WTC11 (cell line): ENCODE measurements around the gene KHK. TPM values are rescaled to one million over a fixed set of nuclear protein-coding genes. Genes with fewer than 3 reads are reported as not detected.
A peak's percentile ranks its signal among the peaks of the same experiment; 100 is the strongest.

Experiments
- ATAC-seq: fragments of 200-7000 bp; cut with Tn5 transposase; 2 replicates; pipeline ENCODE4 v1.10.0; 2021; ENCODE audit warnings: mild to moderate bottlenecking, moderate library complexity
- CTCF ChIA-PET: fragments of 300-600 bp; sonication (Branson Sonifier 250); formaldehyde crosslinking; loops from one replicate; lab custom pipeline; 2021; ENCODE audit warnings: antibody characterized with exemption; lab: Charles Lee
- POLR2A ChIA-PET: fragments of 350-600 bp; sonication (Branson Sonifier 250); formaldehyde crosslinking; loops from one replicate; lab custom pipeline; 2021; ENCODE audit warnings: antibody characterized with exemption; lab: Charles Lee
- DNase-seq: peaks from one replicate; pipeline ENCODE4 v3.0.0; 2021; ENCODE audit warnings: low spot score
- H3K27ac Mint-ChIP-seq: 2 replicates; pipeline ENCODE4 v1.8.0; 2021; ENCODE audit warnings: mixed read lengths
- H3K27me3 Mint-ChIP-seq: 2 replicates; pipeline ENCODE4 v1.8.0; 2021; ENCODE audit warnings: low read depth, mild to moderate bottlenecking, moderate library complexity, mixed read lengths
- H3K36me3 Mint-ChIP-seq: 2 replicates; pipeline ENCODE4 v1.8.0; 2021; ENCODE audit warnings: mixed read lengths
- H3K4me1 Mint-ChIP-seq: 2 replicates; pipeline ENCODE4 v1.8.0; 2022; ENCODE audit warnings: mixed read lengths
- H3K4me3 Mint-ChIP-seq: 2 replicates; pipeline ENCODE4 v1.8.0; 2021; ENCODE audit warnings: mild to moderate bottlenecking, moderate library complexity, mixed read lengths
- H3K9me3 Mint-ChIP-seq: 2 replicates; pipeline ENCODE4 v1.8.0; 2021; ENCODE audit warnings: mixed read lengths
- AFF4 ChIP-seq: sonication (generic); formaldehyde crosslinking; IDR thresholded peaks from 2 replicates; pipeline ENCODE4 v1.8.1; 2023; ENCODE audit warnings: mild to moderate bottlenecking, missing genetic modification reagents, borderline replicate concordance
- AR ChIP-seq: fragments of 250-450 bp; sonication (Bioruptor Pico); IDR thresholded peaks from 2 replicates; pipeline ENCODE4 v1.9.0; 2021; ENCODE audit warnings: mild to moderate bottlenecking
- ARID4B ChIP-seq: sonication (generic); formaldehyde crosslinking; IDR thresholded peaks from 2 replicates; pipeline ENCODE4 v1.8.0; 2023; ENCODE audit warnings: missing genetic modification reagents, mild to moderate bottlenecking, borderline replicate concordance
- CDX4 ChIP-seq: fragments of 250-450 bp; sonication (Bioruptor Pico); IDR thresholded peaks from 2 replicates; pipeline ENCODE4 v1.9.0; 2021; ENCODE audit warnings: moderate library complexity, mild to moderate bottlenecking, inconsistent platforms, borderline replicate concordance
- EMX1 ChIP-seq: fragments of 250-450 bp; sonication (Bioruptor Pico); IDR thresholded peaks from 2 replicates; pipeline ENCODE4 v1.8.0; 2021; ENCODE audit warnings: mild to moderate bottlenecking
- FOXP4 ChIP-seq: sonication (generic); formaldehyde crosslinking; IDR thresholded peaks from 2 replicates; pipeline ENCODE4 v1.8.0; 2022; ENCODE audit warnings: mild to moderate bottlenecking, missing genetic modification reagents
- JUN ChIP-seq: sonication (generic); formaldehyde crosslinking; IDR thresholded peaks from 2 replicates; pipeline ENCODE4 v1.8.0; 2023; ENCODE audit warnings: mild to moderate bottlenecking, missing genetic modification reagents
- NFYB ChIP-seq: sonication (generic); formaldehyde crosslinking; conservative IDR thresholded peaks from 2 replicates; pipeline ENCODE4 v1.8.0; 2022; ENCODE audit warnings: low read depth, missing genetic modification reagents
- NR2C2 ChIP-seq: sonication (generic); formaldehyde crosslinking; IDR thresholded peaks from 2 replicates; pipeline ENCODE4 v1.8.0; 2022; ENCODE audit warnings: mild to moderate bottlenecking, missing genetic modification reagents
- OVOL2 ChIP-seq: fragments of 250-450 bp; sonication (Bioruptor Pico); IDR thresholded peaks from 2 replicates; pipeline ENCODE4 v1.9.0; 2021; ENCODE audit warnings: mild to moderate bottlenecking, borderline replicate concordance
- PRRX2 ChIP-seq: fragments of 250-450 bp; sonication (Bioruptor Pico); IDR thresholded peaks from 2 replicates; pipeline ENCODE4 v1.8.0; 2021; ENCODE audit warnings: mild to moderate bottlenecking
- RELA ChIP-seq: sonication (generic); formaldehyde crosslinking; IDR thresholded peaks from 2 replicates; pipeline ENCODE4 v1.8.1; 2022; ENCODE audit warnings: missing genetic modification reagents, mild to moderate bottlenecking, borderline replicate concordance
- SMAD3 ChIP-seq: sonication (generic); formaldehyde crosslinking; IDR thresholded peaks from 2 replicates; pipeline ENCODE4 v1.8.0; 2022; ENCODE audit warnings: missing genetic modification reagents, mild to moderate bottlenecking, borderline replicate concordance
- SP1 ChIP-seq: sonication (generic); formaldehyde crosslinking; conservative IDR thresholded peaks from 2 replicates; pipeline ENCODE4 v1.8.1; 2022; ENCODE audit warnings: missing genetic modification reagents
- TEAD1 ChIP-seq: sonication (generic); formaldehyde crosslinking; IDR thresholded peaks from 2 replicates; pipeline ENCODE4 v1.8.0; 2022; ENCODE audit warnings: mild to moderate bottlenecking, missing genetic modification reagents
- ZNF138 ChIP-seq: sonication (generic); formaldehyde crosslinking; conservative IDR thresholded peaks from 2 replicates; pipeline ENCODE4 v1.8.1; 2022; ENCODE audit warnings: mild to moderate bottlenecking, moderate library complexity, missing genetic modification reagents
- ZNF416 ChIP-seq: fragments of 250-450 bp; sonication (Bioruptor Pico); IDR thresholded peaks from 2 replicates; pipeline ENCODE4 v1.9.0; 2021; ENCODE audit warnings: mild to moderate bottlenecking, inconsistent platforms
- total RNA-seq: library from RNA; stranded (reverse); gene quantifications from 3 replicates; pipeline ENCODE4 v1.2.3, GENCODE V29; 2021
- TF ChIP-seq, protein P1 (sequence below): sonication (generic); formaldehyde crosslinking; IDR thresholded peaks from 2 replicates; pipeline ENCODE4 v1.8.1; 2022; ENCODE audit warnings: mild to moderate bottlenecking, moderate library complexity, missing genetic modification reagents
- TF ChIP-seq, protein P2 (sequence below): sonication (generic); formaldehyde crosslinking; IDR thresholded peaks from 2 replicates; pipeline ENCODE4 v1.8.1; 2022; ENCODE audit warnings: missing genetic modification reagents, borderline replicate concordance

Gene KHK
- total RNA-seq, 1 experiment from 2014 or later, result 17.4 TPM

DNA sequence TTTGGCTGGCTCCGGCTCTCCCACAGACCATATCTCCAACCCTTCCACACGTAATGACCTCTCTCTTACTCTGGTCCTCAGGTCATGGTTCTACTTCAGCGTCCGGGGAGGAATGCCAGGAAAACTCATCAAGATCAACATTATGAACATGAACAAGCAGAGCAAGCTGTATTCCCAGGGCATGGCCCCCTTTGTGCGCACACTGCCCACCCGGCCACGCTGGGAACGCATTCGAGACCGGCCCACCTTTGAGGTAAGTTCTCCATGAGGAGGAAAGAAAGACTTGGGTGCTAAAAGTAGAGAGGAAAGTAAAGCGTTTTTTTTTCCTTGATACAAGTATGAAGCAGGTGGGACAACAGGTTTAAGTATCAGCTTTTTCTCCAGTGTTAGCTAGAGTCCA lies 33.3 kb upstream of the KHK start:
- Mint-ChIP-seq H3K36me3 (peaks cover 26% of the 10 kb centered on the region), H3K27ac (no peak overlapping the region), H3K4me3 (peak overlapping the region; percentile 26; the same call in 1 of the 2 replicates), H3K4me1 (peaks cover 12% of the 10 kb centered on the region), H3K27me3 (peaks cover 10% of the 10 kb centered on the region), H3K9me3 (peaks cover 1% of the 10 kb centered on the region; the same call in 1 of the 2 replicates)
- POLR2A ChIA-PET, result no interaction called here
- CTCF ChIA-PET, result interaction anchor here (1.1 to 4.4 kb wide), 3 partner anchors 28 to 33 kb away, joined by 3 to 38 read pairs (median 5); partner anchors contain the start of gene KHK
- ATAC-seq, result no peak
- TF ChIP-seq ZNF138 (no peak), ZNF416 (no peak)
- no peak for DNase-seq

DNA sequence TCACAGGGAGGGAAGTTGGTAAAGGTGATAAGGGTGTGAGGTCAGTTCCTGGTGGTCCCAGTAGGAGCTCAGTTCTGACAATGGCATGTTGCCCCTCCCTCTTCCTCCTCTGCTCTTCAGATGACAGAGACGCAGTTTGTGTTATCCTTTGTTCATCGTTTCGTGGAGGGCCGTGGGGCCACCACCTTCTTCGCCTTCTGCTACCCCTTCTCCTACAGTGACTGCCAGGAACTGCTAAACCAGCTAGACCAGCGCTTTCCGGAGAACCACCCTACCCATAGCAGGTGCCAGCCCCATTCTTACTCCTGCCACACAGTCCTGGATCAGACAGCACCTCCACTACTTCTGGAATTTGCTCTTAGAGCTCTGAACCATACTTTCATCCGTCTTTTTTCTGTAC lies 32.8 kb upstream of the KHK start:
- ATAC-seq (no peak), DNase-seq (no peak)
- Mint-ChIP-seq H3K36me3 (peaks cover 26% of the 10 kb centered on the region), H3K4me3 (no peak overlapping the region), H3K4me1 (peaks cover 12% of the 10 kb centered on the region), H3K9me3 (no peaks in the 10 kb centered on the region), H3K27ac (no peak overlapping the region), H3K27me3 (peaks cover 6% of the 10 kb centered on the region)
- CTCF ChIA-PET, result interaction anchor here (1.6 to 1.9 kb wide), 2 partner anchors 27 to 29 kb away, joined by 4 to 5 read pairs; no protein-coding TSS in a partner anchor
- POLR2A ChIA-PET, result no interaction called here
- TF ChIP-seq FOXP4, result no peak
- TF ChIP-seq OVOL2 (CRISPR knock-in tag), result no peak
- no peak for TF ChIP-seq AFF4 (CRISPR knock-in tag)
- TF ChIP-seq NR2C2 (CRISPR knock-in tag), result no peak
- no peak for TF ChIP-seq ARID4B (CRISPR knock-in tag)
- TF ChIP-seq TEAD1 (CRISPR knock-in tag), result no peak
- no peak for TF ChIP-seq RELA
- TF ChIP-seq, protein P1, sequence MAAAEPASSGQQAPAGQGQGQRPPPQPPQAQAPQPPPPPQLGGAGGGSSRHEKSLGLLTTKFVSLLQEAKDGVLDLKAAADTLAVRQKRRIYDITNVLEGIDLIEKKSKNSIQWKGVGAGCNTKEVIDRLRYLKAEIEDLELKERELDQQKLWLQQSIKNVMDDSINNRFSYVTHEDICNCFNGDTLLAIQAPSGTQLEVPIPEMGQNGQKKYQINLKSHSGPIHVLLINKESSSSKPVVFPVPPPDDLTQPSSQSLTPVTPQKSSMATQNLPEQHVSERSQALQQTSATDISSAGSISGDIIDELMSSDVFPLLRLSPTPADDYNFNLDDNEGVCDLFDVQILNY, result no peak
- no peak for TF ChIP-seq EMX1 (CRISPR knock-in tag)
- TF ChIP-seq SMAD3 (CRISPR knock-in tag), result no peak
- no peak for TF ChIP-seq SP1 (CRISPR knock-in tag)
- TF ChIP-seq, protein P2, sequence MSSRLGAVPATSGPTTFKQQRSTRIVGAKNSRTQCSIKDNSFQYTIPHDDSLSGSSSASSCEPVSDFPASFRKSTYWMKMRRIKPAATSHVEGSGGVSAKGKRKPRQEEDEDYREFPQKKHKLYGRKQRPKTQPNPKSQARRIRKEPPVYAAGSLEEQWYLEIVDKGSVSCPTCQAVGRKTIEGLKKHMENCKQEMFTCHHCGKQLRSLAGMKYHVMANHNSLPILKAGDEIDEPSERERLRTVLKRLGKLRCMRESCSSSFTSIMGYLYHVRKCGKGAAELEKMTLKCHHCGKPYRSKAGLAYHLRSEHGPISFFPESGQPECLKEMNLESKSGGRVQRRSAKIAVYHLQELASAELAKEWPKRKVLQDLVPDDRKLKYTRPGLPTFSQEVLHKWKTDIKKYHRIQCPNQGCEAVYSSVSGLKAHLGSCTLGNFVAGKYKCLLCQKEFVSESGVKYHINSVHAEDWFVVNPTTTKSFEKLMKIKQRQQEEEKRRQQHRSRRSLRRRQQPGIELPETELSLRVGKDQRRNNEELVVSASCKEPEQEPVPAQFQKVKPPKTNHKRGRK (CRISPR knock-in tag), result no peak
- no peak for TF ChIP-seq JUN
- no peak for TF ChIP-seq AR (CRISPR knock-in tag)
- no peak for TF ChIP-seq NFYB (CRISPR knock-in tag)
- TF ChIP-seq CDX4, result no peak
- no peak for TF ChIP-seq PRRX2 (CRISPR knock-in tag)
